Stomach (tissue), 9 donors: ENCODE measurements around the gene SHLD1. TPM values are rescaled to one million over a fixed set of nuclear protein-coding genes. Genes with fewer than 3 reads are reported as not detected.

Experiments
- DNase-seq, 2 donors: peaks; one replicate each; pipeline versions ENCODE4 v3.0.0 to v3.0.0-alpha.2; 2013 to 2019
- H3K27ac ChIP-seq, 5 donors: fragments of 200-600 bp in 4 of 5; sonication (generic) in 4 of 5; one replicate each; pipeline ENCODE4 v1.5.1; 2013 to 2019; ENCODE audit warnings: mild to moderate bottlenecking in 1 of 5, moderate library complexity in 1 of 5
- H3K27me3 ChIP-seq, 3 donors: fragments of 200-600 bp; sonication (generic); one replicate each; pipeline ENCODE4 v1.5.1; 2017 to 2019; ENCODE audit warnings: mixed run types in 1 of 3
- H3K36me3 ChIP-seq, 4 donors: fragments of 200-600 bp; sonication (generic); 1 replicate in 3 of 4; 2 replicates in 1 of 4; pipeline ENCODE4 v1.5.1; 2016 to 2019
- H3K4me1 ChIP-seq, 4 donors: fragments of 200-600 bp; sonication (generic); one replicate each; pipeline ENCODE4 v1.5.1; 2016 to 2019
- H3K4me3 ChIP-seq, 4 donors: fragments of 200-600 bp; sonication (generic) in 3 of 4; one replicate each; pipeline ENCODE4 v1.5.1; 2016 to 2019; ENCODE audit warnings: mild to moderate bottlenecking in 1 of 4
- H3K9me3 ChIP-seq, 4 donors: fragments of 200-600 bp; sonication (generic); one replicate each; pipeline ENCODE4 v1.5.1; 2016 to 2019
- CTCF ChIP-seq, 7 experiments: fragments of 450-650 bp in 4 of 7; fragments of 200-600 bp in 3 of 7; sonication (generic) in 3 of 7; IDR thresholded peaks; one replicate each; pipeline ENCODE4 v1.5.1; 2016 to 2019; ENCODE audit warnings: antibody characterized with exemption in 7 of 7, control low read depth in 2 of 7, mild to moderate bottlenecking in 1 of 7
- EP300 ChIP-seq: sonication (generic); formaldehyde crosslinking; IDR thresholded peaks from one replicate; pipeline ENCODE4 v1.6.1; 2017; ENCODE audit warnings: antibody characterized with exemption
- POLR2A ChIP-seq, 4 donors: fragments of 450-650 bp; IDR thresholded peaks; one replicate each; pipeline ENCODE4 v1.6.1; 2016; ENCODE audit warnings: antibody characterized with exemption in 4 of 4, control low read depth in 2 of 4, mild to moderate bottlenecking in 1 of 4, moderate library complexity in 1 of 4
- POLR2AphosphoS5 ChIP-seq, 3 donors: sonication (generic); formaldehyde crosslinking; IDR thresholded peaks; one replicate each; pipeline ENCODE4 v1.6.1; 2016; ENCODE audit warnings: antibody characterized with exemption in 3 of 3
- WGBS, 5 donors: extraction: QIAGEN DNeasy Blood & Tissue Kit in 3 of 5; methylation state at CpG; one replicate each; pipeline versions ENCODE4 v1.1.5 to v1.1.7; 2013 to 2018; 5-methylcytosine and 5-hydroxymethylcytosine counted together
- intact Hi-C: fragments of 100-400 bp; cut with DNase I; formaldehyde crosslinking; loops from one replicate; pipeline ENCODE4 v1.15.1; 2023; ENCODE audit warnings: low total_unique reads
- polyA plus RNA-seq, 3 donors: library from polyadenylated mRNA; stranded (reverse); fragments of 200-250 nt; gene quantifications; one replicate each; pipeline ENCODE4 v1.2.3, GENCODE V29; 2013
- total RNA-seq, 5 donors: library from RNA; depleted of rRNA; stranded (reverse); fragments of >200 nt; gene quantifications; one replicate each; pipeline versions ENCODE4 v1.1.0 to v1.2.3, GENCODE V29; 2014 to 2016
- donor health status: healthy with polysubstance abuse.
- donor health status: Bipolar disorder and iron deficiency.
- donor health status: healthy.

Gene SHLD1
- total and polyA plus RNA-seq, 8 donors: 1.3 to 10.5 (median 3.5) TPM; not detected in 1

- Histone ChIP-seq H3K9me3 (no peaks in the 10 kb centered on the region), H3K4me3 (no peak overlapping the region), H3K4me1 (no peaks in the 10 kb centered on the region), H3K27ac (no peak overlapping the region), H3K27me3 (peaks cover 0 to 3% (median 0%) of the 10 kb centered on the region in 3 donors), H3K36me3 (no peaks in the 10 kb centered on the region)
- 84 to 94% (median 91%) methylated on average over 4 of the region's 4 CpGs for WGBS, 5 donors
- intact Hi-C loops: no loop called here
- TF ChIP-seq CTCF (IDR thresholded peaks at IDR 0.05) (no peak), POLR2A (IDR thresholded peaks at IDR 0.05) (no peak), POLR2AphosphoS5 (IDR thresholded peaks at IDR 0.05) (no peak), EP300 (no peak)
- no peak for DNase-seq
Observed at GRCh38 chr20:5877128-5877527, 126.9 kb downstream of the SHLD1 start.

GRCh38 chr20:5880326-5880725 is 130.1 kb downstream of the SHLD1 start:
- Histone ChIP-seq H3K4me3 (no peak overlapping the region), H3K27ac (no peak overlapping the region), H3K9me3 (no peaks in the 10 kb centered on the region), H3K27me3 (peaks cover 0 to 3% (median 0%) of the 10 kb centered on the region in 3 donors), H3K4me1 (no peaks in the 10 kb centered on the region), H3K36me3 (no peaks in the 10 kb centered on the region)
- DNase-seq: no peak
- 65 to 95% (median 92%) methylated on average over 3 of the region's 3 CpGs for WGBS, 5 donors
- intact Hi-C loops: no loop called here
- TF ChIP-seq POLR2AphosphoS5 (IDR thresholded peaks at IDR 0.05): no peak
- TF ChIP-seq CTCF (IDR thresholded peaks at IDR 0.05): no peak
- no peak for TF ChIP-seq POLR2A (IDR thresholded peaks at IDR 0.05)
- no peak for TF ChIP-seq EP300

- Histone ChIP-seq H3K36me3 (no peaks in the 10 kb centered on the region), H3K27me3 (peaks cover 0 to 3% (median 0%) of the 10 kb centered on the region in 3 donors), H3K4me1 (no peaks in the 10 kb centered on the region), H3K27ac (no peak overlapping the region), H3K9me3 (no peaks in the 10 kb centered on the region), H3K4me3 (no peak overlapping the region)
- intact Hi-C loops: no loop called here
- no peak for DNase-seq
- TF ChIP-seq CTCF (IDR thresholded peaks at IDR 0.05) (no peak), POLR2AphosphoS5 (IDR thresholded peaks at IDR 0.05) (no peak), POLR2A (IDR thresholded peaks at IDR 0.05) (no peak), EP300 (no peak)
- 45 to 58% (median 46%) methylated on average over 5 of the region's 5 CpGs for WGBS, 5 donors
Observed at GRCh38 chr20:5881703-5882102, 131.5 kb downstream of the SHLD1 start.

- intact Hi-C loops: no loop called here
- 69 to 75% (median 70%) methylated on average over 9 of the region's 9 CpGs for WGBS, 5 donors
- Histone ChIP-seq H3K4me1 (no peaks in the 10 kb centered on the region), H3K27me3 (peaks cover 0 to 3% (median 0%) of the 10 kb centered on the region in 3 donors), H3K4me3 (no peak overlapping the region), H3K27ac (no peak overlapping the region), H3K36me3 (no peaks in the 10 kb centered on the region), H3K9me3 (no peaks in the 10 kb centered on the region)
- DNase-seq: no peak
- TF ChIP-seq EP300 (no peak), CTCF (IDR thresholded peaks at IDR 0.05) (no peak), POLR2AphosphoS5 (IDR thresholded peaks at IDR 0.05) (no peak), POLR2A (IDR thresholded peaks at IDR 0.05) (no peak)
Observed at GRCh38 chr20:5882166-5882565, 132.0 kb downstream of the SHLD1 start.
